ENCODE data around the gene TSPO.

The TSPO gene

DNA sequence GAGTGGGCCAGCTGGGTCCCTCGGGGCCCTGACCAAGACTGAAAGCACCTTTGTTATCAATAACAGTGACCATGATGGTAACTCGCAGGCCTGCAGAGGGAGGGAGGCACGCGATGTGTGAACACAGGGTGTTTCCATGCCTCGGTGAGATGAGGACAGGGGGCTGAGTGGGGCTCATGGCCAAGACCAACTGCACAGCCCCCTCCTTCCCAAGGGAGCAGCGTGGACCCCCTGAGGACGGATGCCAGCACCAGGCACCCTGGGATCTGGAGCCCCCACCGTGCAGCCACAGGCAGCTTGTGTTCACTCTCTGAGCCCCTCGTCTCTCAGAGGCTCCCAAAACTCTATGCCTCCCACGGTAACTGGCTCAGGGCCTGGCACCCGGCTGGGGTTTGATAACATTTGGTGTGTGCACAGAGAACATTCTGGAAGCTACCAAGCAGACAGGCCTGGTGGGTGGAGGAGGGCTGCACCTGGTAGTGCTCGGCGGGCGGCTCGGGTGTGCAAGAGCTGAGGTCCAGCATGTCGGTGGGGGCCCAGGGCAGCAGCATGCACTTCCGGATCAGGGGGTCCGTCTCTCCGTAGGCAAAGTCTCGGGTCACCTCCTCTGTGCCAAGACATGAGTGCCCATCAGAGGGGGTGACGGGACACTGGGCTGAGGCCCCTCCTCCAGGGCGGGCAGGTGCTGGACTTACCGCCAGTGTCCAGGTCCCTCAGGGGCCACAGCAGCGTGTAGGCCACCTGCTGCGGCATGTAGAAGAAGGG is 28.0 kb downstream of the TSPO start:
- no peak for DNase-seq

DNA sequence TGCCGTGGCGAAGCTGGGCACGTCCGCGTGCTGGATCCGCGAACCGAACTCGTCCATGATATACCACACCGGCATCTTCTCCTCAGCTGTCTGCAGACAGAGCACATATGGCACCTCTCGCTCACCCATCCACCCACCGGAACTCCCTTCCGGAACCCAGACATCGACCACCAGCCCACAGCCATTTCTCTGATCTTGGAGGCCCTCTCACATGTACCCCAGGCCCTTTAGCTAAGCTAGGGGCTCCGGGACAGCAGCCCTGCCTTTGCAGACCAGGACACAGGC is 28.5 kb downstream of the TSPO start:
- no peak for DNase-seq

DNA sequence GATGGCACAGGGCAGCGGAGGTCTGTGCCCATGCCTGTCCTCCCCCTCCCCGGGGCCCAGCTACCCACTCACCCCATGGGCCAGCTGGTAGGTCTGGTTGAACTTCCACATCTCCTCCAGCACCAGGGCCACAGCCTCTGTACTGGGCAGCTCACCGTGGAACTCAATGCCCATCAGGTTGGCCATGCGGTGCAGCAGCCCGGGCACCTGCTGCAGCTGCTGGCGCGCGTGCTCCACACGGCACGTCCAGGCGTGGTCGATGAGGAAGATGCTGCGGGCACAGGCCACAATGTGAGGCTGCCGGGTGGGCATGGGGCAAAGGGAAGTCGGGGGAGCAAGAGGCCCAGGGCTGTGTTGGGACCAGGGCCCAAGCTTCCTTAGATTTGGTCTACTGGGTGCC is 29.3 kb downstream of the TSPO start:
- no peak for DNase-seq

DNA sequence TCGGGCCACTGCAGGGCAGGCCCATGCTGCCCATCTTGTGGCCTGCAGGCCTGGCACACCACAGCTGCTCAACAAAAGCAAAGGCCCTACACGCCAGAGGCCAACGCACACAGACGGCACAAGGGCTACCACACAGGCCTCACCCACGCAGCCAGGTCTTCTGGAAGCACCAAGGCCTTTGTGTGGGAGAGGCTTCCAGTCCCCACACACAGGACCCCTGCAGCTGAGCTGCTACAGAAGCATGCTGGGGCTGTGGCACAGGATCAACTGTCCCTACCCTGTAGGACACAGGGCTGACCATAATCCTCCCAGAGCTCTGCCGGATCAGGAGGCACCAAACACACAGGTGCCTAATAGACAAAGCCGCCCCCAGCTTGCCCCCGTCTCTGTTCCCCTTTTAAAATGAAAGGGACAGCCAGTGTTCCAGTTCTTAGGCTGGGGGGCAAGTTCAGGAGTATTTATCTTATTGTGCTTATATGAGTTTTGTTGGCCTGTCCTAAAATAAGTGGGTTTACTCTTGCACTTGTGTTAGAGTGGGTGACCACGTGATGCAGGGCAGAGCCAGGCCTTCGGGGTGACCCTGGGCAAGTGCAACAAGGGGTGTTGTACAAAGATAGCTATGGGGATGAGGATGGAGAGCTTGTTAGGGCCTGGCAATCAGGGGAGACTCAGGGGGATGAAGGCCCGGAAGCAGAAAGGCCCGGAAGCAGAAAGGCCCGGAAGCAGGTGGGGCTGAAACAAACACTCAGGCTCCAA is 30.1 kb downstream of the TSPO start:
- no peak for DNase-seq

DNA sequence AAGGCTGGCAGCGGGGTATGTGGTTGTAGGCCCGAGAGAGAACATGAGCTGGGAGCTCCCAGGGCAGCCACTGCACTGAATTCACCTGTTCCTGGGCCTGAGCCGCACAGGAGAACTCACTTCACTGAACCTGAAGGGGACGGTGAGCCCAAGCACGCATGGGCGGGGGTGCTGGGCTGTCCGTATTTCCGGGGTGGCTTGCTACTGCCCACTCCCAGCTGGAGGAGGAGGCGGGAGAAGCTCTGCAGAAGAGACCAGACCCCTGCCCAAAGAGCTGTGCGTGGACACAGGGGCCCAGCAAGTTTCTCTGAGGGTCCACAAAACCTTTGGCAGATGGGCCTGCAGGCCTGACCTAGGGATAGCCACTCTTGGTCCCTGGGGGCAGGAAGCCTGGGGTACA is 30.8 kb downstream of the TSPO start:
- DNase-seq: no peak

DNA sequence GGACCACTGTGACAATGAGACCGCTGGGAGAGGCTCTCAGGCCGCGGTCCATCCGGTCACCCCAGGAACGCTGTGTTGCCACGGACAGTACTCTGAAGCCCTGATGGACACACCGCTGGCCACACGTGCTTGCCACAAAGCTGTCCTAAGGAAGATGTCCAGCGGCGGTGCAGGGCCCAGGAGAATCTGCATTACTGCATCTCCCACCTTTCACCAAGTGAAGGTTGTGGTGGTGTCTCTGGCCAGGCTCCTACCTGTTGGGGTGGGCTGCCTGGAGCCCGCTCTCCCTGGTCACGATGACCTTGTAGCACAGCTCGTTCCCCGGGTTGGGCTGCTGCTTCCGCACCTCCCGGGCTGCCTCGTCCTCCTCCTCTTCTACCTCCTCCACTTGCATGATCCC is 31.4 kb downstream of the TSPO start:
- no peak for DNase-seq

DNA sequence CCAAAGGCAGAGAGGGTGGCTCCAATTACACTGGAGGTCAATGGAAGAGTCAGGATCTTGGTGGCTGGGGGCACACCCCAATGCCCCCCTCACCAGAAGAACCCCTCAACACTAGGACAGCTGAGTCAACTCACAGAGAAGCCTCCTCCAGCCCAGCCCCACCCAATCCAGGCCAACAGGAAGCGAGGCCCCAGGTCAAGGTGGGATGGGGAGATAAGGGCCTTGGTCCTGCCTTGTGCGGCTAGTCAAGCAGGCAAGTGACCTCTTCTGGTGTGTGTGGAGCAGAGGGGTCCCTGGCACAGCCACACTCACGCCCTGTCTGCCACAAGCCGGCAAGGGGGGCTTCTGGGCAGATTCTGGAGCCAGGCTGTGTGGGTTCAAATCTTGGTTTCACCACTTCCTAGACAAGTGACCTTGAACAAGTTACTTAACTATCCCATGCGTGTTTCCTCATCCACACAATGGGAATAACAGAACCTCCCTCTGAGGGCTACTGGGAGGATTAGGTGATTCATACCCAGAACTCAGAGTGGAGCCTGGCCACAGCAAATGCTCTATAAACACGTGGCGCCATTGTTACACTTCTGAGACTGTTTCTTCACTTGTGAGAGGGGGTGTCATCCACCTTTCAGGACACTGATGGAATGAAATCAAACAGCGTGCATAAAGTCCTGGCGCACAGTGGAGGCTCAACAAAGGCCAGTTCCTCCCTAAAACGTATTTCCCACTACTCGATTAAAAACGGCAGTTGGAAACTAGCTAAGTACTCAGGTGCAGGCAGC is 32.3 kb downstream of the TSPO start:
- DNase-seq: no peak

DNA sequence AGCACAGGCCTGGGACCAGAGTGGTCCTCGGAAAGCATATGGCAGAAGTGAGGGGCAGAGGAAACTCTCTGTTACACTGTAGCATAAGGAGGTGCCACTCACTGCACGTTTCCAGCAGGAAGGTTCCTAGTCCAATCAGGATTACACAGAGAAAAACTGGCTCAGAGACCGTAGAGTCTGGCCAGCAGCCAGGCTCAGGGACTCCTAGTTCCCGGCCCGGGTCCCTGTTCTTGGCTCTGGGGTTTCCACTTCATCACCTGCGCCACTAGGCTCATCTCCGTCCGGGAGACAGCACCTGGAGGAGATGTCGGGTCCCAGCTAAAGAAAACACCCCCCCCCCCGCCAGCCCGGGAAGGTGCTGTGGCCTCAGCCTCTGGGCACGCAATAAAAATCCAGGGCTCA is 34.5 kb downstream of the TSPO start:
- DNase-seq: peak in 4 of 14 donors; percentile 4 to 82 (median 20)

DNA sequence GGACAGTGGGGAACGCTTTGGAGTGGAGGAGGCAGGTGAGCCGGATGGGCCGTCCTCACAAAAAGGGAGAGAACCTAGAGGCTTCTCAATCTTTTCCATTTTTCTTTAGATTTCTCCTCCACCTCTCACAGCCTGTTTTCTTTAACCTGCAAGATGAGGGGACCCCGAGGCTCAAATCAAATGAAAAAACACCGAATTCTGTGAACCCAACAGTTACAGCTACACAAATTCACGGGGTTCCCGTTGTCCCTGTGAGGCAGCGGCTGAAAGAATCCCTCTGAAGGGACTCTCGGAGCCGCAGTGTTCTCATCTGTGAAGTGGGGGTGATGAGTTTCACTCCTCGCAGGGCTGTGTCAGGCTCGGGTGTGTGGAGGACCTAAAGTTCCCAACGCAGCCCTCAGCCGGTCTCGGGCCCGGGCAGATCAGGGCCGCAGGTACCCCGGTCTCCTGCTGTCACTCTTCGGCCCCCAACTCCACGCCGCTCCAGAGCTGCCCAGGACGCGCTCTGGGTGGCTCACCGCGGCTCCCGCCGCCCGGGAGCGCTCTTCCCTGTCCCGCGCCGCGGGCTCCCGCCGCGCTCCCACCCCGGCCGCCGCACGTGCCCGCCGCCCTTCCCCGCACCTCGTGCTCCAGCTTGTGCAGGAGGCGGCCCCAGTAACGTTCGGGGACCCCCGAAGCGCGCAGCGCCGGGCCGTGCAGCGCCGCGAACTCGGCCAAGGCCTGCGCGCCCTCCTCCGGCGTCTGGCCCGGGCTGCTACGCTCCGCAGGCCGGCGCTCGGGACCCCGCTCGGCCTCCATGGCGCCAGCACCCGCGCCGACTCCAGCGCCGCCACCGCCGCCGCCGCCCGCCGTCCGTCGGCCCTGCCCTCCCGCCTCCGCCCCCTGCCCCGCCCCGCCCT is 35.2 kb downstream of the TSPO start, which contains the start of gene TTLL12:
Gene TTLL12 (minus strand): TSS at position 863 of the 899 bp plus-strand sequence. CDS start 65 bp downstream, at position 798.
- DNase-seq: peak in 10 of 14 donors; percentile 15 to 75 (median 43)

DNA sequence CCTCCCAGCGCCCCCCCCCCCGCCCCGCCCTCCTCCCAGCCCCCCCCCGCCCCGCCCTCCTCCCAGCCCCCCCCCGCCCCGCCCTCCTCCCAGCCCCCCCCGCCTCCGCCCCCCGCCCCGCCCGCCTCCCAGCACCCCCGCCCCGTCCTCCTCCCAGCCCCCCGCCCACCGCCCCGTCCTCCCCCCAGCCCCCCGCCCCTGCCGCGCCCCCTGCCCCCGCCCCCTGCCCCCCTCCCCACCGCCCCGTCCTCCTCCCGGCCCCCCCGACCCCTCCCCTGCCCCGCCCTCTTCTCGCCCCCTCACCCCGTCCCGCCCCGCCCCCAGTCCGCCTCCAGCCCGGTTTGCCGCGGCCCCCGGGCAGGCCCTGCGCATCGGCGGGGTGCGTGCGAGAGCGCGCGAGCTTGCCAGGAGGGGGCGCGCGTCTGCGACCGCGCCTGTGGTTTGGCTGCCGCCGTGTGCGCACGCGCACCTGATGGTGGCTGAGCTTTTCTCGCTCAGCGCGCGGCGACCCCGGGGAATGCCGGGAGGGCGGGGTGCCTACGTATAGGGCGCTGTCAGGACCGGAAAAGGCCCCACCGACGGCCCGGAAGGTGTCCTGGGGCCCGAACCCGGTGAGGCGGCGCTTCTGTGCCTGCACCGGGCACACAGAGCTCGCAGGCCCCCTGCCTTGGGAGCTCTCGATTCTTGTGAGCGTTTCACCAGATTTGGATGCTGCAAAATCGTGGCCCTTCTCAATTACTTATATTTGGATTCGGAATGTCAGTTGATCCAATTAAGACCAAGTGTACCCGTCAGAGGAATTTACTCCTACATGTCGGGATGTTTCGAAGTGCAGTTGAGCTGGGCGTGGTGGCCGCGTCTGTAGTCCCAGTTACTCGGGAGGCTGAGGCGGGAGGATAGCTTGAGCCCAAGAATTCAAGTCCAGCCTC is 36.1 kb downstream of the TSPO start:
- peak; percentile 45 to 96 (median 89) for DNase-seq

DNA sequence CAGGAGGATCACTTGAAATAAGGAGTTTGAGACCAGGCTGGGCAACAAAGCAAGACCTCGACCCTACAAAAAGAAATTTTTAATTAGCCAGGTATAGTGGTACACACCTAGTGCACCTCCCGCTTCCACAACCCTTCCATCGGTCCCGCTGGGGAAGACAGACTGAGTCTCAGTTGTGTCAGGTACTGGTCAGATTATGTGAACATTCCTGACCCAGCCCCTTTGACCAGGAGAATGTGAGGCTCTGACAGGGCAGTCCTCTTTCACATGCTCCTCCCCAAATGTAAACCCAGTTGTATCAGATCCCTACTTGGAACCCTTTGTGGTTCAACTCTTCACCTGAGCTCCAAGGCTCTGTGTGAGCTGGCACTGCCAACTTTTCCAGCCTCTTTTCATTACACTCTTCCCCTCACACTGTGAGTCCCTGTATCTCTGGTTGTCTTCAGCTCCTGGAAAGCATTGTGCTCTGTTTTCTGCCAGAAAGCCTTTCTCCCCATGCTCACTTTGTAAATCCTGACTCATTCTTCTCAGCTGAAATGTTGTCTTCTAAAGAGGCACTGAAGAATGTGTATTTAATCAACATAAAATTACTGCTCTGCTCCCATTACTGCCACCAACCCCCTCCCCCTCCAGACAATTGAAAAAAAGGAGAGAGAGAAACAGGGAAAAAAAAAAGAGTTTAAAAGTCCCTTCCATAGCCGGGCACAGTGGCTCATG is 37.6 kb downstream of the TSPO start:
- no peak for DNase-seq

DNA sequence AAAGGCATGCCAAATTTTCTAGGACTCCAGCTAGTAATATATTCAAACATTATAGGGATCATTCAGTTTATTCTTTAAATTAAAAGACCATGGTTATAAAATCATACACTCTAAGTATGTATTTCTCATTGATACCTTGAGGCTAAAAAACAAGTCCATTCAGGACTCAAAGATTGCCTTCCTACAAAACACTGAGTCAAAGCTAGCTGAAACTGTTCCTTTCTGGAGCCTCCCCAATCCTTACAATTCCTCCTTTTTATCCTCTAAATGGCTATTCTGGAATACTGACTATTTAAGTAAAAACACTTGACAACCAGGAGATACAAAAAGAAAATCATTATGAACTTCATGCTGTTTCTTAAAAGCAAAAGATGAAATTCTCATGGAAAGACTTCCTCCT is 40.5 kb downstream of the TSPO start:
- no peak for DNase-seq

DNA sequence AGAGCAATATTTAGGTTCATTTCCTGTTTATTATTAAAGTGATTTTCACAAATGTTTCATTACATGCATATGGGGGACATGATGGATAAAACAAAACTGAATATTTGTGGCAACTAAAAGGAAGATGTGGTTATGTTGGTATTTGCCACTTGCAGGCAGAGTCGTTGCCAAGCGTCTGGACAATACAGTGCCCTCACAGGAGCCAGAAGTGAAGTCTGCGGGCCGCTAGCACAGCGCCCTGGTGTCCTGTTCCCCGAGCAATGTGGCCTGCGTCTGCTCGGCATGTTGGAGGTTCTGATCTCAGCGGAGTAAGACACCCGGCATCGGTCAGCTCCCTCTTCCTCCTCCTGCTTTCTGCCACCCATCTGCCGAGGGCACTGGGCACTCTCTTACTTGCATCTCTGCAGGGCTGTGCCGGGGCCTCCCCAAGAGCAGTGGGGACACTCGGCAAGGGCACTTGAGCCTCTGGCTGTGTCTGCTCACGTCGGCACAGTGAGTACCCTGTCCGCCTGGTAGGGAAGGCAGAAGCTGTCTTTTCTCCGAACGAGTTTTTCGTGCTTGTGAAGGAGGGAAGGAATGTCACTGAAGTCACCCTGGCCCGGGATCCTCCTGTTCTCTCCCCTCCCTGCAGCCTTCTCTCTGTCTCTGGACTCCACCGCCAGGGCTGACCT is 46.0 kb downstream of the TSPO start:
- no peak for DNase-seq

DNA sequence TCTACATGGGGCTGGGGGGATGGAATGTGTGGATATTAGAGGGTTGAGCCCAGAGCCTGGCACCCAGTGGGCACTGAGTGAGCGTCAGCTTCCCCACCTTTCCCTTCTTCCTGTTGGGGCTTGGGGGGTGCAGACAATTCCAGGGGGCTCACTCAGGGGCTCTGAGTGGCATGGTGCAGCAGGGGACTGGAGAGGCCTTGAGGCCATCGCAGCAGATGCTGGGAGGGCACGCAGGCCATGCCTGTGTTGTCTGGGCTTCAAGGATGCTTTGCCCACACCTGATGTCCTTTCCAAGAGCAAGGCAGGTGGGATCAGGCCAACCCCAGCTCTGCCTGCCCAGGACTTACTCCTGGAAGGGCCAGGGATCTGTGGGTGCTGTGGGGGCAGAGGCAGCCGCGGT is 46.8 kb downstream of the TSPO start:
- DNase-seq: no peak

DNA sequence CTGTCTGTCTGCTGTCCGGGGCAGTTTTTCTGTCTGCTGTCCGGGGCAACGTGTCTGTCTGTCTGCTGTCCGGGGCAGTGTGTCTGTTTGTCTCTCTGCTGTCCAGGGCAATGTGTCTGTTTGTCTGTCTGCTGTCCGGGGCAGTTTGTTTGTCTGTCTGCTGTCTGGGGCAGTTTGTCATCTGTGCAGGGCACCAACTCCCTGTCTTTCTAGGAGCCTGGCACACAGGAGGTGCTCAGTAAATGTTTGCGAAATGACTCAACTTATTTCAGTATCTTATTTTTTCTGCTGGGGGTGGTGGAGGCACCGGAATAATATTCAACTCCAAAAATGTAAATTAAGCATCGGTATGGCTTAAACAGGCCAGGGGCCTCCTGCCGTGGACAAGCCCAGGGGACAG is 47.6 kb downstream of the TSPO start:
- DNase-seq: no peak

DNA sequence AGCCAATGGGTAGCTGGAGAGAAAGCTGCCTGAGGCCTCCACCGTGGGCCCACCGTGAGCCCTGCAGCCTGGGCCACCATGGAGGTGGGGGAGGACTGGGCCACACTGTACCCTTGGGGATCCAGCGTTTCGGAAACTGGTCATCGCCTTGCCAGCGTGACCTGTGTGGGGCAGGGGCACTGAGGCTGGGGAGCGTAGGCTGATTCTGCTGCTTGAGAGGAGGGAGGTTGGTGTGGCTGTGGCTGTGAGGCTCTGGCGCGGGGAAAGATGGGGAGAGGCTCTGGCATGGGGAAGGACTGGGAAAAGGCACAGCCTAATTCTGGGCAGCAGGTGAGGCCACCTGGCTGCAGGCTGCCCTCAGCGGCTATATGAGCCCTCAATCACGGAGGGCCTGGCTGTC is 48.2 kb downstream of the TSPO start:
- peak in 1 of 14 donors; percentile 40 for DNase-seq

DNA sequence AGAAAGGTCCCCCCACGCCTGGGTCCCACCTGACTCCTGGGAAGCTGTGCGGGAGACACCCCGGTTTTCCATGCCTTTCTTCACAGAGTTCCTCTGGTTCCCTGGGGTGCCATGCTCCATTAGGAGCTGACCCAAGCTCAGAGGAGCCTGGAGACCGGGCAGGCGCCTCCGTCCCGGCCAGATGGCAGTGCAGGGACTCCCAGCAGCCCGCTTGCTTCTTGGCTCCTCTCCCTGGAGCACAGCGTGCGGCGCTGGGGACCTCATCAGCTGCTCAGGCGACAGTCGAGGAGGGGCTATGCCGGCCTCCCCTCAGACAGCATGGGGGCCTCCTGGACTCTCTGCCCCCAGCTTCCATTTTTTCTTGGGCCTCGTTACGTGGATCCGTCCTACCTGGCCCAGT is 48.7 kb downstream of the TSPO start:
- DNase-seq: peak in 1 of 14 donors; percentile 45

DNA sequence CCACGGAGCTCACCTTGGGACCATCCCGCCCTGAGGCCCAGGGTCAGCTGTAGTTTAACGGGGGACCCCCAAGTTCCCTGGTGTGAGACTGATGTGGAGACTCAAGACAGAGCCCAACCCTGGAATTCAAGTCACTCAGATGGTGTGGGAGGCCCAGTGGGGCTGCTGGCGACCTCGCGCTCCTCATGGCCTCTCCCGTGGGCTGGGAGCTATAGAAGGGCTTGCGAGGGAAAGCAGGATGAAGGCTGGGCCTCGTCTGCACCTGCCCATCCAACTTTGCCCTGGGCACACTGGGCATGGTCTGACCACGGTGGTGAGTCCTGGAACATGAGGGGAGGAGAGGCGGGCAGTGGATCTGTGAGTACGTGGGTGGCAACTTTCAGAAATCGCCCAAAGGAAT is 49.2 kb downstream of the TSPO start:
- DNase-seq: no peak

DNA sequence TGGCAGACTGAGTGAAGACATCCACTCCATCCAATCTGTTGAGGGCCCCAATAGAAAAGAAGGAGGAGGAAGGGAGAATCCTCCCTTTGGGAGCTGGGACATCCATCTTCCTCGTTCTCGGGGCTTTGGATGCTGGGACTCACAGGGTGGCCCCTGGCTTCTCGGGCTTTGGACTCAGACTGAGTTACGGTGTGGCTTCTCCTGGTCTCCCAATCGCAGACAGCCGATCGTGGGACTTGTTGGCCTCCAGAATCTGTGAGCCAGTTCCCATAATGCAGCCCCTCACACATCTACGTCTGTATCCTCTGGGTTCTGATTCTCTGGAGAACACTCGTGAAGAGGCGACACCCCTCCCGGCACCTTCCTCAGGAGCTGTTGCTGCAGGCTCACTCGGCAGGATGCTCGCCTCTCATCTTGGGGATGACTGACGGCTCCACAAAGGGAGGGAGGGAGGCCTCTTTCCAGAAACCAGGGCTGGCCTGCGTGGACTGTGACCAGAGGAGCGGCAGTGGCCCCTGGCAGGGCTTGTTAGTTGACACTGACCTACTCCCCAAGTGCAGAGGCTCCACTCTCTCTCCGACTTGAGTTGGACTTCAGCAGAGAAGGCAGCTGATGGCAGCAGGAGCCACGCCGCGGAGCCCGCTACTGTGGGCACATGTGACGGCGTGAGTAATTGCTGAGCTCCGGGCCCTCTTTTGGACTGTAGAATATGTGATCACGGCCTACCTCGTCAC is 50.3 kb downstream of the TSPO start:
- no peak for DNase-seq

Measured in C1 segment of cervical spinal cord (tissue), 14 donors.